ENCODE measurements around the gene TAS2R41. TPM values are rescaled to one million over a fixed set of nuclear protein-coding genes. Genes with fewer than 3 reads are reported as not detected.
A peak's percentile ranks its signal among the peaks of the same experiment; 100 is the strongest.

The TAS2R41 gene
- total and polyA plus RNA-seq, 2 of the 4 experiments (the other 2 are of a cell fraction) = not detected

DNA sequence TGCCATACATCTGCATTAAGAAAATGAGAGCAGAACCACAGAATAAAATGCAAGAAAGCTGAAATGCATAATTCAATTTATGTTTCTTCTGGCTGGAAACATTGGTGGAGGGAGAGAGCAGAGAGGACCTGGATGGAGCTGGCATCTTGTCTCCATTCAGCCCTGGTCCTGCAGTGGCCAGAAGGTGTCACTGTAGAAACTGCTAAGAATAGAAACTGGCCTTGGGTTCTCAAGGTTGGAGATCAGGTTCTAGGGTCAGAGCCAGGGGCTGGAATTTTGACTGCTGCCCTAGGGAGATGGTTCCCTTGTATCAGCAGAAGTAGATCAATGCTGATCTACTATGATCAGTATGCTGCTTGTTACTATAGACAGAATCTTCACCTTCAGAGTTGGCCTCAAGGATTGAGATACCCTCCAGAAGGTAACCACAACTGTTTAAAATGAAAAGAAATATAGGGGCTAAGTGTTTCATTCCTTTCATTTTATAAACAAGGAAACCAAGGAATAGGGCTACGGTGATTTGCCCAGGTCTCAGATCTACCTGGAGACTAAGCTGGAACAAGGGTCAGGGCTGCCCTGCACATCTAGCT lies 13.1 kb downstream of the TAS2R41 start:
- H2BK20ac ChIP-seq (ENCODE audit: low read depth, low read length) = no peak overlapping the region
- no peak overlapping the region for H2AFZ ChIP-seq (replicated peaks; ENCODE audit: low read length, poor library complexity)
- ChIA-PET POLR2A (ENCODE audit: unreplicated experiment) (no interaction called here), CTCF (interaction anchor here (0.8 to 1.2 kb wide), 2 partner anchors 10 to 34 kb away, joined by 3 to 4 read pairs; no protein-coding TSS in a partner anchor)
- H2BK15ac ChIP-seq (ENCODE audit: low read depth, low read length) = peak overlapping the region; percentile 21; the same call in 1 of the 3 replicates
- H4K8ac ChIP-seq (ENCODE audit: low read depth in 2 of 2, low read length in 2 of 2) = no peak overlapping the region
- H3K9ac ChIP-seq (ENCODE audit: low read depth, low read length) = no peak overlapping the region
- no peak overlapping the region for H2AK9ac ChIP-seq (replicated peaks; ENCODE audit: low read depth, low read length, poor library complexity)
- peak overlapping the region; percentile 51; the same call in 1 of the 2 replicates for H2AK5ac ChIP-seq (ENCODE audit: low read depth, low read length)
- dilution Hi-C loops (cut with HindIII; ENCODE audit: low sequenced_read_pairs, unreplicated experiment) (no loop called here), in situ Hi-C loops (cut with MboI; ENCODE audit: low sequenced_read_pairs) (no loop called here), intact Hi-C loops (cut with micrococcal nuclease) (loop anchor here (5.0 kb wide), 1 partner anchor 99 kb away; no protein-coding TSS in a partner anchor)
- TF ChIP-seq FOS (IDR thresholded peaks at IDR 0.05; ENCODE audit: low read depth, low read length) (no peak), CEBPB (IDR thresholded peaks at IDR 0.05; ENCODE audit: low read depth, low read length) (no peak), RAD21 (IDR thresholded peaks at IDR 0.05; ENCODE audit: low read length) (peak; percentile 35; the same call in 1 of the 2 replicates), SMC3 (IDR thresholded peaks at IDR 0.05; ENCODE audit: low read depth, low read length) (0 out of 2 replicates have a peak, but pooled peaks have one; percentile 13), POLR2A (IDR thresholded peaks at IDR 0.05; ENCODE audit: low read depth, low read length) (no peak)
- TF ChIP-seq, protein P1, sequence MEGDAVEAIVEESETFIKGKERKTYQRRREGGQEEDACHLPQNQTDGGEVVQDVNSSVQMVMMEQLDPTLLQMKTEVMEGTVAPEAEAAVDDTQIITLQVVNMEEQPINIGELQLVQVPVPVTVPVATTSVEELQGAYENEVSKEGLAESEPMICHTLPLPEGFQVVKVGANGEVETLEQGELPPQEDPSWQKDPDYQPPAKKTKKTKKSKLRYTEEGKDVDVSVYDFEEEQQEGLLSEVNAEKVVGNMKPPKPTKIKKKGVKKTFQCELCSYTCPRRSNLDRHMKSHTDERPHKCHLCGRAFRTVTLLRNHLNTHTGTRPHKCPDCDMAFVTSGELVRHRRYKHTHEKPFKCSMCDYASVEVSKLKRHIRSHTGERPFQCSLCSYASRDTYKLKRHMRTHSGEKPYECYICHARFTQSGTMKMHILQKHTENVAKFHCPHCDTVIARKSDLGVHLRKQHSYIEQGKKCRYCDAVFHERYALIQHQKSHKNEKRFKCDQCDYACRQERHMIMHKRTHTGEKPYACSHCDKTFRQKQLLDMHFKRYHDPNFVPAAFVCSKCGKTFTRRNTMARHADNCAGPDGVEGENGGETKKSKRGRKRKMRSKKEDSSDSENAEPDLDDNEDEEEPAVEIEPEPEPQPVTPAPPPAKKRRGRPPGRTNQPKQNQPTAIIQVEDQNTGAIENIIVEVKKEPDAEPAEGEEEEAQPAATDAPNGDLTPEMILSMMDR (conservative IDR thresholded peaks at IDR 0.05; ENCODE audit: low read depth, low read length) = peak; percentile 45
- no CpG with 5 or more reads among the region's 1 CpG for WGBS, 2 experiments (ENCODE audit: extremely low coverage in 2 of 2, insufficient read length in 1 of 2)
- no TSS peak for BruUV-seq (replicated peaks)
- 0 out of 2 replicates have a peak overlapping the region, but pooled peaks have one; percentile 13 for H3K4ac ChIP-seq (ENCODE audit: low read depth, low read length)
- H3K79me1 ChIP-seq (ENCODE audit: low read depth in 1 of 2, low read length in 2 of 2) = no peaks in the 10 kb centered on the region
- H2BK5ac ChIP-seq (ENCODE audit: low read depth, low read length, poor library complexity, severe bottlenecking) = no peak overlapping the region
- 0 out of 2 replicates have a peak overlapping the region, but pooled peaks have one; percentile 3 for H2BK120ac ChIP-seq (ENCODE audit: low read depth, low read length)
- H3K9me1 ChIP-seq (ENCODE audit: insufficient read depth, low read length) = no peaks in the 10 kb centered on the region
- H4K91ac ChIP-seq (ENCODE audit: insufficient read depth, low read depth, low read length) = peak overlapping the region; percentile 25; the same call in 1 of the 2 replicates
- DNase-seq = no peak
- H3K27me3 ChIP-seq (ENCODE audit: control insufficient read depth, insufficient read depth, low read length) = no peaks in the 10 kb centered on the region
- H3K14ac ChIP-seq (replicated peaks; ENCODE audit: low read depth, low read length) = no peak overlapping the region
- H4K20me1 ChIP-seq (ENCODE audit: insufficient read depth, low read length) = no peaks in the 10 kb centered on the region
- H3K18ac ChIP-seq (ENCODE audit: low read depth, low read length) = no peak overlapping the region
- H3K4me1 ChIP-seq (ENCODE audit: control insufficient read depth, insufficient read depth, low read length) = peaks cover 7% of the 10 kb centered on the region
- H3K27ac ChIP-seq (ENCODE audit: insufficient read depth, low read length) = no peak overlapping the region
- H3K9me3 ChIP-seq (ENCODE audit: control insufficient read depth, insufficient read depth, low read length) = no peaks in the 10 kb centered on the region
- no peaks in the 10 kb centered on the region for H3K36me3 ChIP-seq (ENCODE audit: control insufficient read depth, insufficient read depth, low read length)
- no peak overlapping the region for H3K4me3 ChIP-seq (ENCODE audit: insufficient read depth, low read depth, low read length)
- no peak overlapping the region for H3K56ac ChIP-seq (ENCODE audit: extremely low read depth, insufficient read depth, low read length)
- peak; percentile 48 for ATAC-seq (ENCODE audit: low read depth)
- H3K23ac ChIP-seq (ENCODE audit: low read depth, low read length) = no peak overlapping the region
- H3K4me2 ChIP-seq (ENCODE audit: low read depth, low read length) = no peak overlapping the region
- no peak overlapping the region for H4K5ac ChIP-seq (ENCODE audit: low read depth, low read length)

Measured in IMR-90 (cell line).